A673 (cell line): ENCODE results near the gene ASPG.

Experiments used
- EZH2 ChIP-seq: fragments of 200-600 bp; sonication (generic); IDR thresholded peaks from 2 replicates; pipeline ENCODE4 v1.6.1; 2017; ENCODE audit warnings: borderline replicate concordance, low read depth, mild to moderate bottlenecking, mixed read lengths, antibody characterized with exemption, low read length; ENCODE audit not compliant: poor library complexity, severe bottlenecking
- TF ChIP-seq, protein P1 (sequence below): fragments of 300-800, 200-600 bp; sonication (generic); conservative IDR thresholded peaks from 2 replicates; pipeline ENCODE4 v1.5.1; 2017; ENCODE audit warnings: low read depth, mild to moderate bottlenecking, antibody characterized with exemption, low read length, moderate library complexity, mixed read lengths

DNA sequence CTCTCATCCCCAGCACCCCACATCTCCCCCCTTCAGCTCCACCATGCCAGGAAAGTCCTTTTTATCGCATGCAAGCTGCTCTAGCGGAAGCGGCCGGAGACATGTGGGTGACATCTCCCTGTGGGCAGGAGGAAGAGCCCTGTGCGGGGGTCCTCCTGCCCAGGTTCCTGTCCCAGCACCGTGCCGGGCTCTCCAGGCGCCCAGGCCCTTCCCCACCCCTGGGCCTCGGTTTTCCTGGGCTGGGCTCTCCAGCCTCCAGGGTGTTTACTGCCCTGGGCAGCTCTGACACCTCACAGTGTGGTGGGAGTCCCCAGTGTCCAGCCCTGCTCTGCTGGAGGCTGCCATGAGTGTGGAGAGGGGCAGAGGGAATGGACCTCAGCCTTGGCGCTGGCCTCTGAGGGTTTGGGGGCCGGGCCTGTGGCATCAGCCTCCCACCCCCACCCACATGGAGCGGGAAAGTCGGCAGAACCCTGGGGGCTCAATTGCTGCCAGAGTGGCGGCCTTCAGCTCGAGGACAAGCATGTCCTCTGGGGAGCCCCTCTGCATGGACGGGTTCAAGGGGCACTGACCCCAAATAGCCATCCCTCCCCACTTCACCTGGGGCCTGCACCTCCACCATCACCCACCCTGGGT is 16.9 kb downstream of the ASPG start:
- no peak for TF ChIP-seq EZH2
- TF ChIP-seq, protein P1, sequence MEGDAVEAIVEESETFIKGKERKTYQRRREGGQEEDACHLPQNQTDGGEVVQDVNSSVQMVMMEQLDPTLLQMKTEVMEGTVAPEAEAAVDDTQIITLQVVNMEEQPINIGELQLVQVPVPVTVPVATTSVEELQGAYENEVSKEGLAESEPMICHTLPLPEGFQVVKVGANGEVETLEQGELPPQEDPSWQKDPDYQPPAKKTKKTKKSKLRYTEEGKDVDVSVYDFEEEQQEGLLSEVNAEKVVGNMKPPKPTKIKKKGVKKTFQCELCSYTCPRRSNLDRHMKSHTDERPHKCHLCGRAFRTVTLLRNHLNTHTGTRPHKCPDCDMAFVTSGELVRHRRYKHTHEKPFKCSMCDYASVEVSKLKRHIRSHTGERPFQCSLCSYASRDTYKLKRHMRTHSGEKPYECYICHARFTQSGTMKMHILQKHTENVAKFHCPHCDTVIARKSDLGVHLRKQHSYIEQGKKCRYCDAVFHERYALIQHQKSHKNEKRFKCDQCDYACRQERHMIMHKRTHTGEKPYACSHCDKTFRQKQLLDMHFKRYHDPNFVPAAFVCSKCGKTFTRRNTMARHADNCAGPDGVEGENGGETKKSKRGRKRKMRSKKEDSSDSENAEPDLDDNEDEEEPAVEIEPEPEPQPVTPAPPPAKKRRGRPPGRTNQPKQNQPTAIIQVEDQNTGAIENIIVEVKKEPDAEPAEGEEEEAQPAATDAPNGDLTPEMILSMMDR, result no peak
